ENCODE results near the gene C11orf24.

Gene C11orf24

DNA sequence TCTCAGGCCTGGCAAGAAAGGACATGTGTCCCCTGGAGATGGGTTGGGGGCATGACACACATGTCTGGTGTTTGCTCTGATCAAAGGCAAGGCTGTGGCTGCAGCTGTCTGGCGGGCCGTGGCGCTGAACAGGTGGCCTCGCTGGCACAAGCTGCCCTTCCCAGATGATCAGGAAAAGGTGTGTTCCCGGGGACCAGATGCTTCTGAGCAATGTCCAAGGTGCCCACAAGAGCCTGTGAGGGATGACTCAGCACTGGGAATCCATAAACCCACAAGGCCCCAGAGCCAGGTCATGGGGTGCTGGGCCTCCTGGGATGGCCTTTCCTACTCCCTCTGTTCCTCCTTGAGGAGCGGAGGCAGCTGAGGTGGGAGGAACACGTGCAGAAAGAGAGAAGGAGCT is 30.9 kb upstream of the C11orf24 start (continued):
- TF ChIP-seq ZNF692 (tag by site-specific recombination; IDR thresholded peaks at IDR 0.05) (no peak), ZNF629 (tag by site-specific recombination; IDR thresholded peaks at IDR 0.05) (no peak), ZNF248 (tag by site-specific recombination; IDR thresholded peaks at IDR 0.05) (no peak)

DNA sequence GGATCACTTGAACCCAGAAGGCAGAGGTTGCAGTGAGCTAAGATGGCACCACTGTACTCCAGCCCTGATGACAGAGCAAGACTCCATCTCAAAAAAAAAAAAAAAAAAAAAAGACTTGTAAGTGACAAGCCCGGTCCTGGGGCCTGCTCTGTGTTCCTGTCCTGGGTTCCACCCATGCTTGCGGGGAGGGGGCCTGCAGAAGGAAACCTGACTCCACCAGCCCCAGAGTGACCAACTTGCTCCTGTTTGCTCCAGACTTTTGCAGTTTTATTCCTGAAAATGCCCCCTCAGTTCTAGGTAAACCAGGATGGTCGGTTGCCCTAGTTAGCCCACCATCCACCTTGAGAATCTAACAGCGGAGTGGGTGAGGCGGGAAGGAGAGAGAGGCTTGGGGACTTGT is 30.5 kb upstream of the C11orf24 start:
- POLR2A ChIA-PET = no interaction called here
- H3K36me3 ChIP-seq (ENCODE audit: control insufficient read depth in 2 of 2, insufficient read depth in 1 of 2, low read length in 2 of 2) = no peaks in the 10 kb centered on the region
- H3K4me1 ChIP-seq (ENCODE audit: control insufficient read depth, insufficient read depth, low read length) = no peaks in the 10 kb centered on the region
- no peaks in the 10 kb centered on the region for H3K9me3 ChIP-seq (ENCODE audit: control insufficient read depth, insufficient read depth, low read depth, low read length)
- no peak overlapping the region for H3K27ac ChIP-seq (ENCODE audit: extremely low read depth, low read depth, low read length)
- CTCF ChIA-PET = interaction anchor here (0.6 to 1.5 kb wide), 3 partner anchors 8 to 347 kb away, joined by 3 to 7 read pairs (median 6); no protein-coding TSS in a partner anchor
- TF ChIP-seq, protein P1, sequence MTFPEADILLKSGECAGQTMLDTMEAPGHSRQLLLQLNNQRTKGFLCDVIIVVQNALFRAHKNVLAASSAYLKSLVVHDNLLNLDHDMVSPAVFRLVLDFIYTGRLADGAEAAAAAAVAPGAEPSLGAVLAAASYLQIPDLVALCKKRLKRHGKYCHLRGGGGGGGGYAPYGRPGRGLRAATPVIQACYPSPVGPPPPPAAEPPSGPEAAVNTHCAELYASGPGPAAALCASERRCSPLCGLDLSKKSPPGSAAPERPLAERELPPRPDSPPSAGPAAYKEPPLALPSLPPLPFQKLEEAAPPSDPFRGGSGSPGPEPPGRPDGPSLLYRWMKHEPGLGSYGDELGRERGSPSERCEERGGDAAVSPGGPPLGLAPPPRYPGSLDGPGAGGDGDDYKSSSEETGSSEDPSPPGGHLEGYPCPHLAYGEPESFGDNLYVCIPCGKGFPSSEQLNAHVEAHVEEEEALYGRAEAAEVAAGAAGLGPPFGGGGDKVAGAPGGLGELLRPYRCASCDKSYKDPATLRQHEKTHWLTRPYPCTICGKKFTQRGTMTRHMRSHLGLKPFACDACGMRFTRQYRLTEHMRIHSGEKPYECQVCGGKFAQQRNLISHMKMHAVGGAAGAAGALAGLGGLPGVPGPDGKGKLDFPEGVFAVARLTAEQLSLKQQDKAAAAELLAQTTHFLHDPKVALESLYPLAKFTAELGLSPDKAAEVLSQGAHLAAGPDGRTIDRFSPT (tag by site-specific recombination; IDR thresholded peaks at IDR 0.05) = no peak
- TF ChIP-seq ZNF624 (tag by site-specific recombination; IDR thresholded peaks at IDR 0.05) (no peak), ZNF10 (tag by site-specific recombination; IDR thresholded peaks at IDR 0.05) (no peak), ZNF621 (tag by site-specific recombination; IDR thresholded peaks at IDR 0.05) (no peak), ZNF280C (tag by site-specific recombination; IDR thresholded peaks at IDR 0.05) (no peak), ZNF792 (tag by site-specific recombination; IDR thresholded peaks at IDR 0.05) (no peak), ZFP3 (tag by site-specific recombination; IDR thresholded peaks at IDR 0.05; ENCODE audit: low read depth) (no peak), ZNF580 (tag by site-specific recombination; IDR thresholded peaks at IDR 0.05) (no peak), ZNF561 (tag by site-specific recombination; IDR thresholded peaks at IDR 0.05; ENCODE audit: borderline replicate concordance) (no peak), SCRT1 (tag by site-specific recombination; IDR thresholded peaks at IDR 0.05; ENCODE audit: borderline replicate concordance) (no peak), ZNF426 (tag by site-specific recombination; IDR thresholded peaks at IDR 0.05) (no peak), KLF1 (tag by site-specific recombination; IDR thresholded peaks at IDR 0.05) (no peak), WT1 (tag by site-specific recombination; IDR thresholded peaks at IDR 0.05) (no peak), ZBTB20 (tag by site-specific recombination; IDR thresholded peaks at IDR 0.05) (no peak), TRIM28 (IDR thresholded peaks at IDR 0.05; ENCODE audit: borderline replicate concordance, low read length) (no peak), YY1 (tag by site-specific recombination; IDR thresholded peaks at IDR 0.05) (no peak), YY2 (tag by site-specific recombination; IDR thresholded peaks at IDR 0.05) (no peak), ZNF837 (tag by site-specific recombination; IDR thresholded peaks at IDR 0.05) (no peak), ZNF121 (tag by site-specific recombination; IDR thresholded peaks at IDR 0.05) (no peak)
- no peak overlapping the region for H3K4me3 ChIP-seq (ENCODE audit: low read depth, low read length)

All from HEK293 (cell line).